HG03558 (cell line): ENCODE measurements around the gene POT1.

ENCODE experiments used
- ATAC-seq: cut with Tn5 transposase; IDR thresholded peaks from one replicate; pipeline ENCODE4 v1.9.1; 2021; ENCODE audit warnings: moderate number of reproducible peaks; ENCODE audit not compliant: unreplicated experiment; ENCODE audit errors: extremely low read depth

The POT1 gene

DNA sequence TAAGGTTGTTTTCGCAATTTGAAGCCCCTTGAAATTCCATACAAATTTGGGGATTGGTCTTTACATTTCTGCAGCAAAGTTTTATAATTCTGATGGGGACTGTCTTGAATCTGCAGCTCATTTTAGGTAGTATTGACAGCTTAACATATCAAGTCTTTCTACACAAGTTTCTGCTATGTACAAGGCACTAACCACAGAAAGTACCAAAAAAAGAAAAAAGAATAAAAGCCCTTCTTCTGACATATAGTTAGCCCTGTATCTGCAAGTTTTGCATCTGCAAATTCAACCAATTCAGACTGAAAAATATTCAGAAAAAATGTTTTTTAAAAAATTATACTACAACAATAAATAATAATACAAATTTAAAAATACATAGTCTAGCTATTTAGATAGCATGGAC lies 15.3 kb downstream of the POT1 start:
- ATAC-seq, result peak; percentile 48

DNA sequence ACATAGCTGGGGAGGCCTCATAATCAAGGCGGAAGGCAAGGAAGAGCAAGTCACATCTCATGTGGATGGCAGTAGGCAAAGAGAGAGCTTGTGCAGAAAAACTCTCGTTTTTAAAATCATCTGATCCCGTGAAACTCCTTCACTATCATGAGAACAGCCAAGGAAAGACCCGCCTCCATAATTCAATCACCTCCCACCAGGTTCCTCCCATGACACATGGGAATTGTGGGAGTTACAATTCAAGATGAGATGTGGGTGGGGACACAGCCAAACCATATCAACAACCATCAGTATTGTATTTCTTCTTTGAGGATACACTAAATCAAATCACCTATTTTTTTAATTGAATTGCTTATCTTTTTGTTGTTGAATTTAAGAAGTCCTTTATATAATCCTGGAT lies 16.7 kb downstream of the POT1 start:
- no peak for ATAC-seq

DNA sequence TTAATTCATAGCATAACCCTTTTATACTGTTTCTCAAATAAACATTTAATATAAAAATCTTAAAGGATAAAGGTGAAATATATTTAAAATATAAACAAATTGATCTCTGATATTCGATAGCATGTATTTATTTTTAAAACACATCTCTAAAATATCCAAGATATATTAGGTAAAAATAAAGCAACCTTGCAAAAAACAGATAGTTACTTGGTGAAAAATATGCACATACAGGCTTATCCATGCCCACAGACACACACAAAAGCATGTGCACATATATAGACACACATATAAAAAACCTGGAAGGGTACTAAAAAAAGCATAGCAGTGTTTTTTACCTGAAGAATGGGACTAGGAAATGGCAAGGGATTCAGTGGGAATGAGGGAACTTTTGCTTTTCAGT lies 19.8 kb downstream of the POT1 start:
- no peak for ATAC-seq

DNA sequence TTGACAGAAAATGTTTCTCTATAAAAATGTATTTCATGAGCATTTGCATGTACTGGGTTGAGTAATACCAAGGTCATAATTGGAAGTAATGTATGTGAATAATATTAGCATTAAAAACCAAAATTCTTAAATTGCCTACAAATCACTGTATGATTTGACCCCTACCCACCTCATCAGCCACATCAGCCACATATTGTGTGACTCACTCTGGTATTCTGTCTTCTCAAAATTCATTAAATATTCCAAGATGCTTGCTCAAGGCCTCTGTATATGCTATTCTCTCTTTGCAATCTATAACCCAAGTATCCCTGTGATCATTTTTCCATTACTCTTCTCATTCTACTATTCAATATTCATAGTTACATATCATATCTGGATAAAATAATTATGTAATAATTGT lies 21.4 kb downstream of the POT1 start:
- no peak for ATAC-seq

DNA sequence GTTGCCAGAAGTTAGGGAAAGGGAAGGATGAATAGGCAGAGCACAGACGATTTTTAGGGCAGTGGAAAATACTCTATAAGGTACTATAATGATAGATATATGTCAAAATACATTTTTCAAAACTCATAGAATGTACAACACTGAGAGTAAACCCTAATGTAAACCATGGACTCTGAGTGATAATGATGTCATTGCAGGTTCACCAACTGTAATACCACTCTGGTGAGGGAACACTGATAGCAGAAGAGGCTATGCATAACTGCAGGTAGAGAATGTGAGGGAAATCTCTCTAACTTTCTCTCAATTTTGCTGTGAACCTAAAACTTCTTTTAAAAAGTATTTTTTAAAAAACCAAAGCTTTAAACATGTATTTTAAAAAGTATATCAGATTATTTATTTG lies 22.1 kb downstream of the POT1 start:
- ATAC-seq, result no peak

DNA sequence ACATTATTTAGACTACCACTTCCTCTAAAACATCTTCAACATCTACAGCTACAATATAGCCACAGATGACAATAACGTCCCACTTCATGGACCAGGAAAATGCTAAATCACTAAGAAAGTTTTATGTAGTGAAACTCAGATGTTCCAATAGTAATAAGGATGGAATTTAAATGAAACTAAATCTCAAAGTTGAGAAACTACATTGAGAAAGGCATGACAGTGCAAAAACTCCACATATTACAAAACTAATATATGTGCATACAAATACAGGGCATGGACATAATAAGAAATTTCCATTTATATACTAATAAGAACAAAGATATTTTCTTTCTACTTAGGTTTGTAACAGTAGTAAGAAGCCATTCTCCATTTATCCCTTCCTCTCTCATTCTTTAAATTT lies 31.1 kb downstream of the POT1 start:
- no peak for ATAC-seq

DNA sequence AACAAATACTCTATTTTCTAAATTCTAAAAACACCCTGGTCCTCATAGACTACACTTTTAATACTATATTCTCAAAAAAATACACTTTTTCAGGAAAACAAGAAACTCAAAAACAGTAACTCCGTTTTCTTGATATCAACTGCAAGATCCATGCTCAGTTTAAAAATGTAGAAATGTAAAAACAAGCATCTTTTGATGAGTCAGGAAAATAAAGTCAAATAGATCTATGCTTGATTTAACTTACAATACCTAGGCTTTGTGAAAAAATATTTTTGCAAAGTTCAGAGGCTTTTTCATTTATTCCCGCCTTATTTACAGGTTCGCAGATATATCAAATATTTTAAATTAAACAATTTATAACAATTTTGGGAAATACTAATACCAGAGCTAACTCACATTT lies 33.6 kb downstream of the POT1 start:
- ATAC-seq, result no peak

DNA sequence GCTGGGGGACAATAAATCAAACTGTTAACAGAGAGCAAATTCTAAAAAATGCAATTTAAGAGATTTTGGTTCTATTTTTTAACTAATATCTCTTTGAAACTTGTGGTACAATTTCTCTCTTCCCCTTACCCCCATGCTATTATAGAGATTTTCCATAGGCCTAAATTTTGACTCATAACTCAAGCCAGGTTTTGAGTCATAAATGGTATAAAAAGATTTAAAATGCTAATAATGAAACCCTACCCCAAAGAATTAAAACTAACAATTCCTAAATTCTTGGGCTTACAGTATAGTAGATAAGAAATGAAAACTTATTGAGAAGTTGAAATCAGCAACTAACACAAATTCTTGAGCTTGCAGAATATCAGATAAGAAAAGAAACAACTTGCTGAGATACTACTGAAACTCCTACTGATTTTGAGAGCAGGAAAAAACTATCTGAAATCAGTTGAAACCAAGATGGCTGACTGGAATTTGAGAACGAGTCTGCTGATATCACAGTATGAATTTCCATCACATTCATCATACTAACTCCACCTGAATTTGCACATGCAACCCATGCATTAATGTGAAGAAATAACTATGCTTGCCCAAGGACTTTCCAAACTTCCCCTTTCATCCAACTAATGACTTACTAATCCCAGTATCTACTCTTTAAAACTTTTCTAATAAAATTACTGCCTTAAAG lies 36.3 kb downstream of the POT1 start:
- ATAC-seq, result peak; percentile 85

DNA sequence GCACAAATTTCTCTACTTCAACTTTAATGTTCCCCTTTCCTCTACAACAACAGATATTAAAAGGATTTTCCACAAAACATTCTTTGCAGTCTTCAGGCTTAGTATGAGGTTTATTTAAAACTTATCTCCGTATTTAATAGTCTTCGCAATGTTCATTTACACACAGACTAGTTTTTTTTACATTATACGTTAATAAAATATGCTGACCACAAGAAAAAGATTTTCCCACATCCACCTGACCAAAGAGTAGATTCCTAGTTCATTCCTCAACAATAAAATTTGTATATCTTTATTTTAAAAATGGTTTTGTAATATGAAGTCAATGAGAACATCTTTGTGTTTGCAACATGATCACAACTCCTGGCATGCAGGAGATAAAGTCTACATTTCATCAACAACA lies 42.4 kb downstream of the POT1 start:
- ATAC-seq, result no peak

DNA sequence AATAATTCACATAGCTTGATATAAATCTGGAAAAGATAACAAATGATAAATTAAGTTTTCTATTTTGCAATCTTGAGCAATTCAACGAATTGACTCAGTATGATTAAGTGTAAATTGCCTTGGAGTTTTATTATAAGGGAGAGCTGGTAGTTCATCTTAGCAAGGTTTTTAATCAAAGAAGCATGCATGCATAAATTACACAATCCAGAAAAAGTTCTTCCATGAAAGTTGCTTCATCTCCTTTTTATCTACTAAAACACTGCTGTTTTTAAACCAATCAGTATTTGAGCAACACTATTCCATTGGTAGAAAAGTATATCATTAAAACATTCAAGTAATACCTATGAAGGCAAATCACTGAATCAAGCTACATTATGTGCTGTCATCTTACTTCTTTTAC lies 47.6 kb downstream of the POT1 start:
- ATAC-seq, result no peak

DNA sequence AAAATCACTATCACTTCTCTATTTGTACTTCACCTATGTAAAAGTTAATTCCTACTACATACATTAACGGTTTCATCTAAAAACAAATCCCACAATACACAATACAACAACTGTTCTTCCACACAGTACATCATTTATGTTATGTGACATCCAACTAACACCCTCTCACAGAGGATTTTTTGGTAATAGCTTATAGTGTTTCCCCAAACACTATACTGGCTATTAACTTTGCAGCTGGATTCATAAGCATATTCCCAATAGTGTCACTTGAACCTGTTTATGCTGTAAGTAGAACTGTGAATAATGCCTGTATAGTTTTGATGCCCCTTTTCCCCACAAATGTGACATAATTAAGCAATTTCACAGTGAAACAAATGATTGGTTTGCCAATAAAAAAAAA lies 49.9 kb downstream of the POT1 start:
- no peak for ATAC-seq

DNA sequence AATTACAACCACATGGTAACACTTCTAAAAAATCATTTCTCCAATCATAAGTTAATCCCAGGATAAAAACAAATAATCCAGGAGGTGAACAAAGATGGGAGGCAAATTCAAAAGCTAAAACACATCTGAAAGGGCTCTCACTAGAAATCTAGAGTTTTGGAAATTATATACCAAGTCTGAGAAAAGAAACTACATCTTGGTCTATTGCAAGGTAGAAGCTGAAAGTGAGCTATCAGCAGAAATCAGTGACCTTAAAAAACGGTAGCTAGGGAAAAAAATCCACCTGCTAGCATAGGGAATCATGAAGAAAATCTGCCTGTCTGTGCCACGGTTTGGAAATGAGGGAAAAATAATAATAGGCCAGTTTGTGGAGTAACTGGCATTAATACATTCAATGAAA lies 50.5 kb downstream of the POT1 start:
- ATAC-seq, result no peak

DNA sequence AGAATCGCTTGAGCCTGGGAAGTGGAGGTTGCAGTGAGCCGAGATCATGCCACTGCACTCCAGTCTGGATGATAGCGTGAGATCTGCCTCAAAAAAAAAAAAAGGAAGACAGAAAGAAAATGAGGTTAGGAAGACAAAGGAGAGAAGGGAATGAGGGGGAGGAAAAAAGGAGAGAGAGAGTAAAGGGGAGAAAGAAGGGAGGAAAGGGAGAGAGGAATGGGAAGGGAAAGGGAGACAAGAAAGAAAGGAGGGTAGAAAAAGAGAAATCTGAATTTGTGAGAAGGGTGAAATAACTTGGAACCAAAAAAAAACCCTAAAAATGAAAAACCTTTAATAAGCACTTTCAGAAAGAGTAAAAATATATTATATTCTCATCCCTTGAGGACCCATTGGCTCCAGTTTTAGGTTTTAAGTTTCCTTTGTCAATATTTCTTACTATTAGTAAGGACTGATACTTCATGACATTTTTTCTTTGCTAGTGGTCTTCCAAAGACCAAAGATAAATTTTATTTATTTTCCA lies 54.9 kb downstream of the POT1 start:
- ATAC-seq, result no peak

DNA sequence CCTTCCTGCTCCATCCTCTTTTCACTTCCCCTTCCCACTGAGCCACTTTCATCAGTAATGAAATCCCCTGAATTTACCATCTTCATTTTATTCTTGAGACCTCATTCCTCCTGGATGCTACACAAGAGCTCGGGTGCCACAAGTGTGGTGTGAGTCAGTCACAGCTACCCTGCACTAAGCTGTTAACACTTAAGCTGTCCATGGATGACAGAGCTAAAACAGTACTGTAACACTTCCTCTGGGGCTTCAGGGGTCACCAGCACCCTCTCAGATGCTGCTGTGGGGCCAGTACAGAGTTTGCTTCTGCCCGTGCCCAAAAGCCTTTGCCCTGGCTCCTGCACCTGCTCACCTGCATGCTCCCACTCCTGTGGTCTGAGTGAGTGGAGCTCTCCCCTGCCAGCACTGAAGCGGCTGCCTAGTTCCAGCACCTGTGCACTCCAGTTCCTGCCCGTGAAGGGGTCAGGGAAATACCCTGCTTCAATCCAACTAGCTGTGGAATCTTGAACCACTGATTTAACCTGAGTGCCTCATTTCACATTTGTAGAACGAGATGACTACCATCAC lies 71.9 kb downstream of the POT1 start:
- no peak for ATAC-seq

DNA sequence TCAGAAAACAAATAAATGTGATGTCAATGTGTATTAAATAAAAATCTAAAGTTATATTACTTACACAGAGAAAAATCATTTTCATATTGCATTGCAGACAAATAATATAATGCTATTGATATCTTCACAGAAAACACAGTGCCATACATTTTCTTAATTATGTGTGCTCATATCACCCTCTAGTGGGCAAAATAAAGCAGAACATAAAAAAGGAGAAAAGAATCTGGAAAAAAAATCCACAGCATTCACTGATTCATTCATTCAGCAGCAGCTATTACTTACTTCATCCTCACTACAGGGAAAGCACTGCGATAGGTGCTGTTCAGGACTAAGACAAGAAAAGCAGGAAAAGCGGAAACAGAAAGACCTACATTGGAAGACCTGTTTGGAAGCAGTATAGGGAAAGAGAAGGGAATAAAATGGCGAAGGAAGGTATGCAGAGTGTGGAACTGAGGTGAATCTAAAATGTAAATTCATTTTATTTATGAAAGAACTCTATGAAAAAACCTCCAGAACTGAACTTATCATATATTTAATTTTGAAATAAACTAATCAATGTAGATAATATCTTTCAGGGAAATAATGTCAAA lies 73.2 kb downstream of the POT1 start:
- ATAC-seq, result peak; percentile 56

DNA sequence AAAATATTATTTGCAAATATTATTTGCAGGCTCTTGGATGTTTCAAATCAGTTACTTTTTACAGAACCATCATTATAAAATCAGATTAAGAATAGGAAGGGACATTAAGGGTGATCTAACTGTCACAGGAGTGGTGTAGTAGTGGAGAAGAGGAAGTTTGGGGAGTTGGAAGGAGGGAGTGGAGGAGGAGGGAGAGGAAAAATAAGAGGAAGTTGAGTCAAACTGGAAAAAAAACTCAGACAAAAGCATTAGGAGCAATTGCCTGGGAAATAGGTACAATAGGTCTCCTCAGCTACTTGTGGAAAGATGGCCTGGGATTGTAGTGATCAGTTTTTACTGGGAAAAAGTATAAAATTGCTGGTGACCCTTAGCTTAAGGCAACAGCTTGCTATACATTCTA lies 86.3 kb downstream of the POT1 start:
- ATAC-seq, result no peak

DNA sequence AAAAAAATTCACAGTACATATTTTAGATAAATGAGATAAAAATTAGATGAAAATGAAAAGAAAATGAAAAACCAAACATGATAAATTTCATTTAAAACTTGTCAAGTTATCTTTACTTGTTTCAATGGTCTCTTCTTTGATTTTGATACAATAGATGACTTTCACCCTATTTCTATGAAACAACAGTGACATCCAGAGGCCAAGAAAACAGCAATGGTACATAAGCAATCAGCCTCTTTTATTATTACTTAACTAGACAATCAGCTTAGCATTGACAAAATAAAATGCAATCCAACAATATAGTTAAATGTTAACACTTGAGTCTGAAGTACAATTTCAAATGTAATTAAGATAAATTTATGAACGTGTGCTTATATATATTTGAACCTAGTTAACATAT lies 89.2 kb downstream of the POT1 start:
- no peak for ATAC-seq

DNA sequence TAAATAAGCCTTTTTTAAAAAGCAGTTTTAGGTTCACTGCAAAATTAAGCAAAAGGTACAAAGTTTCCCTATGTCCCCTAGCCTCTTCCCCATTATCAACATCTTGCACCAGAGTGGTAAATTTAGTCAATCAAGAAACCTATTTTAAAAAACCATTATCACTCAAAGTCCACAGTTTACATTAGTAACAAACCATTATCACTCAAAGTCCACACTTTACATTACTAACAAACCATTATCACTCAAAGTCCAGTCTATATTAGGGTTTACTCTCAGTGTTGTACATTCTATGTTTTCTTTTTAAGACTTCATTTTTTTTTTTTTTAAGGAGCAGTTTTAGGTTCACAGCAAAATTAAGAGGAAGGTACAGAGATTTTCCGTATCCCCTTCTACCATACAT lies 89.9 kb downstream of the POT1 start:
- no peak for ATAC-seq

DNA sequence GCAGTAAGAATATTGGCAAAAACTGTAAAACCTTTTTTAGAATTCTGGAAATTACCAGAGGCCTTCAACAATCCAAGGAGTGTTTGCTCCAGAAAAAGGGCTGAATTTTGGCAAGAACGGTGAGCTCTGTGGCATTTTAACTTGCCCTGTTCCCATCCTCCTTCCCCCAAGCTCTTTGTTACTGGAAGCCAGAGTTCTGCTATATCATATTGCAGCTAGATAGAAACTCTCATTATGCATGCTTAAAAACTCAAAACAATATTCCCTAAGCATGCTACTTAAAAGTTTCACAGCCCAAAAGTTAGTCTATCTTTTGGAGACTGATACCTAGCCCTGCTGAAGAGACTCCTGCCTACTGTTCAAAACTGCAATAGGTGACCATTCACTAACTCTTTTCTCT lies 93.5 kb downstream of the POT1 start:
- no peak for ATAC-seq

DNA sequence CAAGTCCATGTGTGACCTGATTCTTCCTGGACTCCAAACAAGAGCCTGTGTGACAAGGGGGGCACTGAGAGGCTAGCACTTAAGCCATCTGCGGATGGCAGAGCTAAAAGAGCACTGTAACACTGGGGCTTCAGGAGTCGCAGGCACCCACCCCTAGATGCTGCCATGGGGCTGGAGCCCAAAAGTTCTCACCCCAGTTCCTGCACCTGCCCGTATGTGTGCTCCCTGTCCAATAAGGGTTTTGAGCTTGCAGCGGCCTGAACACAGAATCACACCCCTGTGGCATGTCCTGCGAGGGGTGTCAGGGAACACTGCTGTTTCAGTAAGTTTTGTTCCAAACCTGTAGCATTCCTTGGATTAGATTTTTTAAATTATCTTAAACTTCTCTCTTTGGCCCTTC lies 110.8 kb downstream of the POT1 start:
- no peak for ATAC-seq

DNA sequence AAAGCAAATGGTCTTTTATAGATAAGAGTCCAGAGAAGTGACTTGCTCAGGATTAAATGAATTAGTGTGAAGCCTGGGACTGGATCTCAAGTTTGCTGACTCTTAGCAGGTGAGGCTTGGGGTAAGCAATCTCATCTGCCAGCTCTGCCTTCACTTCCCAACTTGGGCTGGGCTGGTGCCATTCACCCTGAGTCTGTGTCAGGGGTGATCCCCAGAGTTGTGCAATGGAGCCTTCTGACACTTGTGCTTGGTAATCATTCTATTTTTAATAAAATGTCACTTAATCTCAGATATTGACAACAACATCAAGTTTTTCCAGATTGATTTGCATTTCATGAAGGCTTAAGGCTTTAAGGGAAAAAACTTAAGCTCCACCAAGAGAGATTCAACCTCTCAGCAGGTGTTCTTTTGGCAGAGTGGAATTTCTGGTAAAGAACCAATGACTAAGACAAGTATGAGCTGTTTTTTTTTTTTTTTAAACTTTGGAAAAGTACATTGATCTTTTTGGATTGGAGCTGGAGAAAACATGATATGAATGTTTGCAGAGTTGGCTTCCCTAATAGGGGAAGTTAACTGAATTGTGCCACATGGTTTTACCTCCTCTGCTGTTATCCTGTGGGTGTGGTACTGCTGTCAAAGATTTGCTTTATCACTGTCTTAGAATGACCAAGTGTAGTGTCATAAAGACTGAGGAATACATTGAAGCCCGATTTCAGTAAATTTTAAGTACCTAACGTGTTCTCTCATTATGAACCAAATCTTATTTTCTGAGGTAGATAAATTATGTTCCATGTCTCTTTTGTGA lies 115.4 kb downstream of the POT1 start:
- no peak for ATAC-seq
